ENCODE data around the gene FAM193A.
"Not testable (repeated sequence)": the region's sequence is repeated elsewhere in the genome, so short reads cannot be mapped to it uniquely, and the experiment has no call there.

The FAM193A gene

GRCh38 chr4:2501034-2501594 lies 35.3 kb upstream of the FAM193A start:
- H3K4me1 ChIP-seq (ENCODE audit: control insufficient read depth, insufficient read depth, low read length): no peaks in the 10 kb centered on the region
- H3K27me3 ChIP-seq (ENCODE audit: control insufficient read depth, insufficient read depth, low read length): no peaks in the 10 kb centered on the region
- H3K4me3 ChIP-seq (ENCODE audit: low read depth, low read length): no peak overlapping the region
- no peaks in the 10 kb centered on the region for H3K9me3 ChIP-seq (ENCODE audit: control insufficient read depth, insufficient read depth, low read depth, low read length)
- no peak overlapping the region for H3K27ac ChIP-seq (ENCODE audit: low read depth, low read length)
- peaks cover 86% of the 10 kb centered on the region for H3K36me3 ChIP-seq (ENCODE audit: control insufficient read depth, insufficient read depth, low read length)
- H3K9ac ChIP-seq (ENCODE audit: low read length): no peak overlapping the region

- no peak overlapping the region for H3K4me3 ChIP-seq (ENCODE audit: low read depth, low read length)
- H3K36me3 ChIP-seq (ENCODE audit: control insufficient read depth, insufficient read depth, low read length): peaks cover 81% of the 10 kb centered on the region
- H3K27me3 ChIP-seq (ENCODE audit: control insufficient read depth, insufficient read depth, low read length): no peaks in the 10 kb centered on the region
- no peaks in the 10 kb centered on the region for H3K4me1 ChIP-seq (ENCODE audit: control insufficient read depth, insufficient read depth, low read length)
- H3K27ac ChIP-seq (ENCODE audit: low read depth, low read length): no peak overlapping the region
- no peaks in the 10 kb centered on the region for H3K9me3 ChIP-seq (ENCODE audit: control insufficient read depth, insufficient read depth, low read depth, low read length)
- H3K9ac ChIP-seq (ENCODE audit: low read length): no peak overlapping the region
Measured at GRCh38 chr4:2503809-2504208, 32.6 kb upstream of the FAM193A start.

DNA sequence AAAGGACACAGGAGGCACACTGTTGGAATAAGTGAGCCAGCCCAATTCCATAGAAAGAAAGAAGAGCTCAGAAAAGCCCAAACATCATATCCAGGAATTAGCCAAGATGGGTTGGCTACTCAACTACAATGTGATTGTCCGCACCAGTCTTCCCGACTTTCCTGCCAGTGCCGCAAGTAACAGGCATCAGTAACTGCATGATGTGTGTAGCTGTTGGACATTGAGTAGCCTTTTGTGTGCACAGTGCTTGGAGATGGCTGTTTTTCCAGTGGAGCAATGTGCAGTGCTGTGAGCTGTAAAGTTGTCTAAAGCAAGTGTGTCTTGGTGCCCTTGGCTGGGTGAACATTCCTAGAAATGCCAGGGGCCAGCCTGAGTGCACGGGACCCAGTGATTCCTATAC lies 29.2 kb upstream of the FAM193A start:
- Histone ChIP-seq H3K4me1 (ENCODE audit: control insufficient read depth, insufficient read depth, low read length) (no peaks in the 10 kb centered on the region), H3K9ac (ENCODE audit: low read length) (no peak overlapping the region), H3K9me3 (ENCODE audit: control insufficient read depth, insufficient read depth, low read depth, low read length) (no peaks in the 10 kb centered on the region), H3K27me3 (ENCODE audit: control insufficient read depth, insufficient read depth, low read length) (no peaks in the 10 kb centered on the region), H3K36me3 (ENCODE audit: control insufficient read depth, insufficient read depth, low read length) (peaks cover 78% of the 10 kb centered on the region), H3K4me3 (ENCODE audit: low read depth, low read length) (no peak overlapping the region), H3K27ac (ENCODE audit: low read depth, low read length) (no peak overlapping the region)

- Histone ChIP-seq H3K9me3 (ENCODE audit: control insufficient read depth, insufficient read depth, low read depth, low read length) (no peaks in the 10 kb centered on the region), H3K4me3 (ENCODE audit: low read depth, low read length) (no peak overlapping the region), H3K36me3 (ENCODE audit: control insufficient read depth, insufficient read depth, low read length) (peaks cover 82% of the 10 kb centered on the region), H3K27me3 (ENCODE audit: control insufficient read depth, insufficient read depth, low read length) (no peaks in the 10 kb centered on the region), H3K9ac (ENCODE audit: low read length) (no peak overlapping the region), H3K4me1 (ENCODE audit: control insufficient read depth, insufficient read depth, low read length) (no peaks in the 10 kb centered on the region), H3K27ac (ENCODE audit: low read depth, low read length) (no peak overlapping the region)
Measured at GRCh38 chr4:2507855-2508254, 28.6 kb upstream of the FAM193A start.

DNA sequence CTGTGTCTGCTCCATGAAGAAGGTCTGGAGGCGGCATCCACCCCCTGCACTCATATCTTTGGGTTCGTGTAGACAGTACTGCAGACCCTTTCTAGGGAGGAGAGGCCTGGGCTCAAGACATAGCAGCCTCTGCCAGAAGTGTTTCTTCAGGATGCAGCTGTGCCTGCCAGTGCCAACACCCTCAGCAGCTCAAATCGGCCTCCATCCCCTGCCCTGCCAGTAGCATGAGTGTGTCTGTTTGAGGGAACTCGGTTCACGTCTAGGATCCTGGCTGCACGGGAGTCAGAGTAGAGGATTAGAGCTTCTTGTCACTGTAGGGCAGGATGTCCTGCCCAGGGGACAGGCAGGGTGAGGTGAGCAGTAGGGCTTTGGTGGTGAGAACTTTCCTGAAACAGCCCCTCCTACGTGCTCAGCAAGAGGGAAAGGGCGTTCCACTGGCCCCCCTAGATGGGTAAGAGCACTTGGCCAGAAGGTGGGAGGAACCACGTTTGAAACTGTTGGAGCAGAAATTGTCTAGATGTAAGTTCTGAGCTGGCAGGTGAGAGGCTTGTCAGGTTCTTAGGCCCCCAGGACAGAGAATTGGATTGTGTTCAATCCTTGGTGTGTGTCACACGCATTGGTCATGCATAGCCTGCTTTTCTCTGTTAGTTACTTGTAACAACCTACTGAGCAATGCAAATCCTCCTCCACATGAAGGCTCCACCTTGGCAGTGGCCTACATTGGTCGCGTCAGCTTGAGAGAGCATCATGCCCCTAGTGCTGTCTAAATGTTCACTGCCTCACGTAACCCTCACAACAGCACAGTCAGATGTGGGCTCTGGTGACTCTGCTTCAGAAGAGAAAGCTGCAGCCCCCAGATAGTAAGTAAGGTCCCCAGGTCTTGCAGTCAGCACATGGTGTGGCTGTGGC lies 25.8 kb upstream of the FAM193A start:
- Histone ChIP-seq H3K9me3 (ENCODE audit: control insufficient read depth, insufficient read depth, low read depth, low read length) (no peaks in the 10 kb centered on the region), H3K36me3 (ENCODE audit: control insufficient read depth, insufficient read depth, low read length) (peaks cover 91% of the 10 kb centered on the region), H3K4me3 (ENCODE audit: low read depth, low read length) (no peak overlapping the region), H3K4me1 (ENCODE audit: control insufficient read depth, insufficient read depth, low read length) (no peaks in the 10 kb centered on the region), H3K9ac (ENCODE audit: low read length) (no peak overlapping the region), H3K27ac (ENCODE audit: low read depth, low read length) (no peak overlapping the region), H3K27me3 (ENCODE audit: control insufficient read depth, insufficient read depth, low read length) (no peaks in the 10 kb centered on the region)

GRCh38 chr4:2511645-2512131 lies 24.8 kb upstream of the FAM193A start:
- Histone ChIP-seq H3K9ac (ENCODE audit: low read length) (no peak overlapping the region), H3K4me1 (ENCODE audit: control insufficient read depth, insufficient read depth, low read length) (no peaks in the 10 kb centered on the region), H3K9me3 (ENCODE audit: control insufficient read depth, insufficient read depth, low read depth, low read length) (no peaks in the 10 kb centered on the region), H3K27me3 (ENCODE audit: control insufficient read depth, insufficient read depth, low read length) (no peaks in the 10 kb centered on the region), H3K27ac (ENCODE audit: low read depth, low read length) (no peak overlapping the region), H3K4me3 (ENCODE audit: low read depth, low read length) (no peak overlapping the region), H3K36me3 (ENCODE audit: control insufficient read depth, insufficient read depth, low read length) (peaks cover 90% of the 10 kb centered on the region)

DNA sequence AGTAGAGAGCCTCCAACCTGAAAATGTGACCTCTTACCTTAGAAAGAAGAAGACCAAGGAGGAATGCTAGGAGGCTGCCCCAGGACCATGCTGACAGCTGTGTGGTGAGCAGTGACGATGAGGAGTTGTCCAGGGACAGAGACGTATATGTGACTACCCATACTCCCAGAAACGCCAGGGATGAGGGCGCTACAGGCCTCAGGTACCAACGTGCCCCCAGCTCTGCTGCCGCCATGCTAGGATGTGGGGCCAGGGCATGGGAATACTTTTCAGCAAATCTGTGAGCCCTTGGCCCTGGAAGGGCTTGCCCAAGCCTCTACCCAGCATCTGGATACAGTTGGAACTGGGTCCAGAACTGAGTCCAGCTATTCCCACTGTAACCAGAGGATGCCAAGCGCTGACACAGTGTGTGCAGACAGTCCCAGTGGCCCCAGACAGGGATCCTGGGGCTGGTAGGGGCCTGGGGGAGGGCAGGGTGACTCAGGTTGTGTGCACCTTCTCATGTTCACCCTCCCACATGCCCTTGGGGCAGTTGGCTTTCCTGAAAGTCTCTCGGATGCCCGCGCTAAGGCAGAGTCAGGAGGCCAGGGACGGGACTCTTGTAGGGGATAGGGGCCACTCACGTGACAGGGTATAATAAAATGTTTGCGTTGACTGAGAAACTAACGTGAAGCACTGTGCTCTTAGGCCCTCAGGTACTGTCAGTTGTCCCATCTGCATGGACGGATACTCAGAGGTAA lies 23.9 kb upstream of the FAM193A start:
- Histone ChIP-seq H3K36me3 (ENCODE audit: control insufficient read depth, insufficient read depth, low read length) (peaks cover 85% of the 10 kb centered on the region), H3K9me3 (ENCODE audit: control insufficient read depth, insufficient read depth, low read depth, low read length) (no peaks in the 10 kb centered on the region), H3K4me3 (ENCODE audit: low read depth, low read length) (no peak overlapping the region), H3K9ac (ENCODE audit: low read length) (no peak overlapping the region), H3K27me3 (ENCODE audit: control insufficient read depth, insufficient read depth, low read length) (no peaks in the 10 kb centered on the region), H3K4me1 (ENCODE audit: control insufficient read depth, insufficient read depth, low read length) (no peaks in the 10 kb centered on the region), H3K27ac (ENCODE audit: low read depth, low read length) (no peak overlapping the region)

DNA sequence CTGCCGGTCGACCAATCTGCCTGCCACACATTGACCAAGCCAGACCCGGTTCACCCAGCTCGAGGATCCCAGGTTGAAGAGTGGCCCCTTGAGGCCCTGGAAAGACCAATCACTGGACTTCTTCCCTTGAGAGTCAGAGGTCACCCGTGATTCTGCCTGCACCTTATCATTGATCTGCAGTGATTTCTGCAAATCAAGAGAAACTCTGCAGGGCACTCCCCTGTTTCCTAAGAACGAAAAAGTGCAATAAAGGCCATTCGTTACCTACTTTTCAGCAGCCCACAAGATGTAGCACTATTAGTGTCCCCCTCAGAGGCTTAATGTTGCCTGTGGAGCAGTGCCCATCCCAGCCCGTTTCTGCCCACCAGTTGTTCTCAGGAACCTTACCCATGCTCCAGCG lies 22.3 kb upstream of the FAM193A start:
- not testable (repeated sequence) for H3K4me1 ChIP-seq (ENCODE audit: control insufficient read depth, insufficient read depth, low read length); H3K27me3 ChIP-seq (ENCODE audit: control insufficient read depth, insufficient read depth, low read length); H3K27ac ChIP-seq (ENCODE audit: low read depth, low read length); H3K9me3 ChIP-seq (ENCODE audit: control insufficient read depth, insufficient read depth, low read depth, low read length); H3K4me3 ChIP-seq (ENCODE audit: low read depth, low read length); H3K9ac ChIP-seq (ENCODE audit: low read length)
- H3K36me3 ChIP-seq (ENCODE audit: control insufficient read depth, insufficient read depth, low read length): peaks cover 73% of the 10 kb centered on the region

DNA sequence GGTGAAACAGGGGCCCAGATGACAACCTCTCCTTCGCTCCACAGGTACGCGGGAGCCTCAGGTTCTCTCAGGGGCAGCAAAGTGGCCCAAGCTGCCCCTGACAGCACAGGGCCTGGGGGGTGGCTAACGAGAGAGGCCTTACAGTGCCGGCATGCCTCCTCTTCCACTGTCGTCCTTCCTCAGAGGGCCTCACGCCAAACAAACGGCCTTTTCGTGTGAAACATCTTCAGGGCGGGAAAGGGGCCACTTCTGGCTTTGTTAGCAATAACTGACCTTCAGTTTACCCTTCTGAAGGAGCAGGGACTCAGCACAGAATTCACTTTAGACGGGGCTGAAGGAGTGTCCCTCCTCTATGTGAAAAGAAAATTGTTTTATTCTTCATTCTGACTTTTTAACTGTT lies 21.5 kb upstream of the FAM193A start:
- not testable (repeated sequence) for H3K27ac ChIP-seq (ENCODE audit: low read depth, low read length); H3K9ac ChIP-seq (ENCODE audit: low read length); H3K9me3 ChIP-seq (ENCODE audit: control insufficient read depth, insufficient read depth, low read depth, low read length); H3K4me1 ChIP-seq (ENCODE audit: control insufficient read depth, insufficient read depth, low read length); H3K27me3 ChIP-seq (ENCODE audit: control insufficient read depth, insufficient read depth, low read length); H3K4me3 ChIP-seq (ENCODE audit: low read depth, low read length)
- peaks cover 66% of the 10 kb centered on the region for H3K36me3 ChIP-seq (ENCODE audit: control insufficient read depth, insufficient read depth, low read length)

DNA sequence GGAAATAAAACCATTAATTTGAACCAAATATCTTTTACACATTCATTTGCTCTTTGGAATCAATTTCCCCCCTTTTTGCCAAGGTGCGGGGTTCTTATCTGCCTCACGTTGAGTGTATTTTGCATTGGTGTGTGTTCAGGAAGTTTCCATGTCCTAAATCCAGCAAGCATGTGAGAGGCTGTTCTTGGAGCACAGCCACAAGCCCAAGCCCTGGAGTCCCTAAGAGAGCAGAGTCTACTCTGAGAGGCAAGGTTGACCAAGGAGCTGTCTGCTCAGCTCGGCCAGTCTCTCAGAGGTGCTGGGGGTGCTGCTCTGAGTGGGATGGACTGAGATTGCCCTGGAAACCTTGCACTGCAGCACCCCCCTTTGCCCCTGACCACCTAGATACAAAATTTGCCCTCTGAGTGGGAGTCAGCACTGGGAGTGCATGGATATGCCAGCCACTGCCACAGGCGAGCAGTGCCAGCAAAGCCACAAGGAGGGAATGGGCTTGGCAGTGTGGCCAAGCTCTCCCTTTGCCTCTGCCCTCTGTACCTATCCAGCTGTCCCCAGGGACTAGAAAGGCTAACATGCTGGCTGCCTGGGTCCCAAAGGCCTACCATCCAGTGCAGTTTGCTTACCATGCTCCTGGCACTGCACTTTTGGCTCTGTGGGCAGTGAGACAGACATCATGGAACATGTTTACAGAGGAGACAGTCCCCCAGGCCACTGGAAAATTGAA lies 20.5 kb upstream of the FAM193A start:
- no peaks in the 10 kb centered on the region for H3K9me3 ChIP-seq (ENCODE audit: control insufficient read depth, insufficient read depth, low read depth, low read length)
- no peak overlapping the region for H3K27ac ChIP-seq (ENCODE audit: low read depth, low read length)
- H3K36me3 ChIP-seq (ENCODE audit: control insufficient read depth, insufficient read depth, low read length): peaks cover 55% of the 10 kb centered on the region
- no peaks in the 10 kb centered on the region for H3K4me1 ChIP-seq (ENCODE audit: control insufficient read depth, insufficient read depth, low read length)
- no peak overlapping the region for H3K9ac ChIP-seq (ENCODE audit: low read length)
- H3K27me3 ChIP-seq (ENCODE audit: control insufficient read depth, insufficient read depth, low read length): no peaks in the 10 kb centered on the region
- H3K4me3 ChIP-seq (ENCODE audit: low read depth, low read length): no peak overlapping the region

All from HUES6 (cell line).